GM18511 (cell line): Measurements from ENCODE around the gene RNF123.
A peak's percentile ranks its signal among the peaks of the same experiment; 100 is the strongest.

Source experiments
- ATAC-seq: cut with Tn5 transposase; IDR thresholded peaks from one replicate; pipeline ENCODE4 v1.9.1; 2021; ENCODE audit warnings: mild to moderate bottlenecking, moderate library complexity; ENCODE audit not compliant: unreplicated experiment

Gene RNF123

GRCh38 chr3:49657208-49657915 lies 32.0 kb upstream of the RNF123 start:
- ATAC-seq = no peak

- no peak for ATAC-seq
Measured at GRCh38 chr3:49658711-49659110, 30.6 kb upstream of the RNF123 start.

GRCh38 chr3:49659756-49660155 lies 29.6 kb upstream of the RNF123 start:
- no peak for ATAC-seq

GRCh38 chr3:49661281-49661680 lies 28.1 kb upstream of the RNF123 start:
- ATAC-seq = no peak

- ATAC-seq = no peak
Measured at GRCh38 chr3:49662021-49662420, 27.3 kb upstream of the RNF123 start.

- no peak for ATAC-seq
Measured at GRCh38 chr3:49662720-49663413, 26.5 kb upstream of the RNF123 start.

- no peak for ATAC-seq
Measured at GRCh38 chr3:49663831-49664230, 25.5 kb upstream of the RNF123 start.

- no peak for ATAC-seq
Measured at GRCh38 chr3:49664300-49664699, 25.1 kb upstream of the RNF123 start.

- no peak for ATAC-seq
Measured at GRCh38 chr3:49665822-49666519, 23.4 kb upstream of the RNF123 start.

- ATAC-seq = no peak
Measured at GRCh38 chr3:49666592-49666991, 22.8 kb upstream of the RNF123 start.

- ATAC-seq = no peak
Measured at GRCh38 chr3:49667701-49668413, 21.5 kb upstream of the RNF123 start.

GRCh38 chr3:49668414-49668797 lies 21.0 kb upstream of the RNF123 start:
- no peak for ATAC-seq

- ATAC-seq = no peak
Measured at GRCh38 chr3:49668861-49669260, 20.5 kb upstream of the RNF123 start.

- ATAC-seq = no peak
Measured at GRCh38 chr3:49669352-49669751, 20.0 kb upstream of the RNF123 start.

- ATAC-seq = no peak
Measured at GRCh38 chr3:49670940-49671290, 18.4 kb upstream of the RNF123 start.

- no peak for ATAC-seq
Measured at GRCh38 chr3:49671291-49672288, 17.8 kb upstream of the RNF123 start.

- ATAC-seq = peak; percentile 0
Measured at GRCh38 chr3:49673121-49673714, 16.1 kb upstream of the RNF123 start.

GRCh38 chr3:49673715-49674496 lies 15.5 kb upstream of the RNF123 start, which contains the start of gene APEH:
Gene APEH (plus strand): TSS chr3:49674351. CDS start chr3:49674402, 51 bp downstream.
- peak; percentile 88 for ATAC-seq

- ATAC-seq = peak; percentile 28
Measured at GRCh38 chr3:49674497-49674983, 14.8 kb upstream of the RNF123 start.
